IPS DF 4.7 (cell line): ENCODE measurements around the gene CCDC92B.

Source experiments
- DNase-seq: peaks from one replicate; pipeline ENCODE4 v3.0.0-alpha.2; 2013; ENCODE audit warnings: low spot score; ENCODE audit errors: extremely low read depth

The CCDC92B gene

GRCh38 chr17:2778489-2778888 is 29.0 kb upstream of the CCDC92B start:
- no peak for DNase-seq

- no peak for DNase-seq
Observed at GRCh38 chr17:2777242-2777867, 27.9 kb upstream of the CCDC92B start.

GRCh38 chr17:2776589-2777241 is 27.3 kb upstream of the CCDC92B start:
- DNase-seq: no peak

DNA sequence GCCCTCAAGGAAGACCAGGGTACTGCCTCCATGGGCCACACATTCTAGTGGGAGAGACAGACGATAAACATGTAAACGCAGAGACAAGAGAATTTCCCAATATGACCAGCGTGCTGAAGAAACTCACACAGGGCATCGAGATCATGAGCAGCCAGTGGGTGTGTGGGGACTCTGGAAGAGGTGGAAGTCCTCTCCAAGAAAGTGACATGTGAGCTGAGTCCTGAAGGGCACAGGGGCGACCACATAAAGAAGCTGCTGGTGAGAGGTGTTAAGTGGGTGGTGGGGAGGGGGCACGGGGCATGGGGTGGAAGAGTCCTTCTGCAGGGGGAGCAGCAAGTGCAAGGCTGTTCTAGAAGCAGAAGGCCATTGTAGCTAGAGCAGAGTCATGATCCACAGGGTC is 25.8 kb upstream of the CCDC92B start:
- no peak for DNase-seq

DNA sequence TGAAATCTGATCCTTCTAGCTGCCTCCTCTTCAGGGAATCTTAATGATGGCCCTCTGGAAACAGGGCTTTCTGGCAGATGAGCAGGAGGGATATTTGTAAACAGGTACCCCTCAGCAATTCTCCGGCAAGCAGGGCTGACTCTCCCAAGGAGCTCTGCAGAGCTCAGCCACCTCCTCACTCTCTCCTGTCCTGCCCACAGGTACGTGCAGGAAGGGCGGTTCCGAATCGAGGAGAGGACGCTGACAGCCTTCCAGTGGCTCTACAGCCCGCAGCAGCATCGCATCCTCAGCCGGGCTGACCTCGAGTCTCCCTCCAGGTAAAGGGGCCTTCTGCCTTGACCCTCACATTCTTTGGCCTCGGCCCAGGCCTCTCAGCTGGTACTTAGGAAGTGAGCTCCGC is 20.7 kb upstream of the CCDC92B start:
- DNase-seq: no peak

DNA sequence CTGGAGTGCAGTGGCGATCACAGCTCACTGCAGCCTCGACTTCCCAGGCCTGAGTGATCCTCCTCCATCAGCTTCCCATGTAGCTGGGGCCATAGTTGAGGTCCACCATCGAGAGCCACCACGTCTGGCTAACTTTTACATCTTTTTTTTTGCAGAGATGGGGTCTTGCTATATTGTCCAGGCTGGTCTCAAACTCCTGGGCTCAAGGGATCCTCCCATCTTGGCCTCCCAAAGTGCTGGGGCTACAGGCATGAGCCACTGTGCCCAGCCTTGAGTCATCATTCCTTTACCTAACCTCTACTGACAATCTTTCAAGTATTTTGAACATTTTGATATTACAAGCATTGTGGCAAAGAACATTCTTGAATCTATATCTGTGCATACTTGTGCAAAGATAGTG is 9.4 kb upstream of the CCDC92B start:
- no peak for DNase-seq

DNA sequence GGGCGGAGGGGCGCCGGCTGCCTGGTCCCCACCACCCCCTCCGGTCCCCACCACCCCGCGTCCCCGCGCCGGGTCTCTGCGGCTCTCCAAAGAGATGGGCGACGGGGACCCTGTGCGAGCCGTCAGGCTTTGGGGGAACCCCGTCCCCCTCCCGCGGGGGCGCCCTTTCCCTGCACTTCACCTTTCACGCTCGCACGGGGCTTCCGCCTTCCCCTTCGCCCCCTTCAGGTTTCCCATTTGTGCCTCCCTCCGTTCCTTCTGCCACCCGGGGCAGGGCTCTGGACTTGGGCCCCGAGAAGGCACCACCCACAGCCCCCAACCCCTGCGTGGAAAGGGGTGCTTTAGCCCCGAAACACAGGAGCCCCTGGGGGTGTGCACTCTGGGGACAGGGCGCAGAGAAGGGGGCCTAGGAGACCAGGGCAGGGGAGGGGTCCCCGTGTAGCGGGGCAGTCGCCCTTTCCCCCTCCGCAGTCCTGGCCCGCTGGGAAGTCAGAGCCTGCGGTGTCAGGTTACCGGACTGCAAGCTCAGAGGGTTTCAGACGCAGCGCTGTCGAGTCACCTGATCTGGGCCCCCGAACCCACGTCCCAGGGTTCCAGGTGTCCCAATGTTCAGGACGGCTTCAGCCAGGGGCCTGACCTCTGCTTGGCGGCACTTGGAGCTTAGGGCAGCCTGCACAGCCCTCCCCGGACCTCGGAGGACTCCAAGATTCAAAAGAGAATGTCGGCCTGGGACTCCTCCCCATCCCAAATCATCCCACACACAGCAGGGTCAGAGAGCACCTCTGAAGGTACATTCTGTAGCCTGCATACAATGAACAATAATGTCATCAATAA is 6.7 kb upstream of the CCDC92B start:
- no peak for DNase-seq

- no peak for DNase-seq
Observed at GRCh38 chr17:2751491-2751890, 2.0 kb upstream of the CCDC92B start.

DNA sequence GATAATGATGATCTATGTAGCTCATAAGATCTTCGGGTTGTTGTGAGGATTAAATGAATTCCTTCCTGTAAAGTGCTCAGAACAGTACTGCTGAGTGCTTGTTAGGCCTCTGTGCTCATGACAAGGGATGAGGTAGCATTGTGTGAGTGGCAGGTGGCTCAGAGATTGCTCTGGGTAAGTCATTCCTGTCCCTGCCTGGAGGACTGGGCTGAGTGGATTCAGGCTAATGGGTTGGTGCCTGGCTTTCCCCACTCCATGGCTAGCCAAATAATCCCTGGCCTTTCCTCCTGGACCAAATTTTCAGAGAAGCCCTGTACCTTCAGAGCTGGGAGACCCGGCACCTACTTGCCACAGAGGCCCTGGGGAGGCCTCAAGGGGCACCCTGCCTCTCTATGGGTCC is 1.3 kb upstream of the CCDC92B start:
- no peak for DNase-seq

DNA sequence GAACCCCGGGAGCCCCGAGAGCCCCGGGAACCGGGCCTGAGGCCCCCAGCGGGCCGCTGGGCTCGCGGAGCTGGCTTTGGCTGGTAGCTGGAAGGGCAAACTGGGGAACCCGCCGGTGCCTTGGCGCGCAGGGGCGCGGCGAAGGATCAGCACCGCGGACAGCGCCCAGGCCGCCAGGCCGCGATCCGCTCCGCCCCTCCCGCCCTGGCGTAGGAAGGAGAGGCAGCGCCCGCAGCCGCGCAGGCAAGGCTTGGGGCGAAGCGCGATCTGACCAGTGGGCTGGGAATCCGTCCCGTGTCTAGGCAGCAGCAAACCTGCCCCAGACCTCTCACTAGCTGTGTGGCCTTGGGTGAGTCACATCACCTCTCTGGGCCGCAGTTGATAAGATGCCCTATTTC is 331 bp upstream of the CCDC92B start:
- no peak for DNase-seq

DNA sequence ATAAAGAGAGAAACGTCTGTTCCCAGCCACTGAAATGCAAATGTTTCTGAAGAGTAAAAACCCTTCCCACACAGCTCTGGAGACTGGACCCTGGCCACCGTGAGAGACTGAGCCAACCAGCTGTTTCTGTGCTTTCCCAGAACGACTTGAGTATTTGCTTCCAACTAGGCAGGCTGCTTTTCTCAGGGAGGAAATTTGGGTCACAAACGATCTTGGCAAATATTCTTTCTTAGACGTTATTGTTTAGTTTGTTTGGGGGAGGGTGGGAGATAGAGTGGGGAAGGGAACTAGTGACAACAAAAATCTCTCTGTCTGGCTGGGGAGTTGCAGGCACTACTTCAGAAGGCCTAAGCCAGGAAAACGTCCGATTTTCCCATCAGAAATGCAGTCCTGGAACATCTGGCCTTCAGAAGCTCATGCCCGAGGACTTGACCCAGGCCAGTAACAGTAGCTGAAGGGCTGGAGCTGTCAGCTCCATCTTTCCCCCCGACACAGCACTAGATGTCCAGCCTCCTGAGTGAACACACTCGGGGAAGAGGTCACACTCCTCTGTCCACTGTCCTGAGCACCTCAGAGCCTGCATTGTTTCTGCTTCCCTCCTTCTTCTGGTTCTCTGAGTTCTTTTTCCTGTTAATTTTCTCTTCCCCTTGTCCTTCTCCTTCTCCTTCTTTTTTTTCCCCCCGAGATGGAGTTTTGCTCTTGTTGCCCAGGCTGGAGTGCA is 4.0 kb downstream of the CCDC92B start:
- DNase-seq: no peak

DNA sequence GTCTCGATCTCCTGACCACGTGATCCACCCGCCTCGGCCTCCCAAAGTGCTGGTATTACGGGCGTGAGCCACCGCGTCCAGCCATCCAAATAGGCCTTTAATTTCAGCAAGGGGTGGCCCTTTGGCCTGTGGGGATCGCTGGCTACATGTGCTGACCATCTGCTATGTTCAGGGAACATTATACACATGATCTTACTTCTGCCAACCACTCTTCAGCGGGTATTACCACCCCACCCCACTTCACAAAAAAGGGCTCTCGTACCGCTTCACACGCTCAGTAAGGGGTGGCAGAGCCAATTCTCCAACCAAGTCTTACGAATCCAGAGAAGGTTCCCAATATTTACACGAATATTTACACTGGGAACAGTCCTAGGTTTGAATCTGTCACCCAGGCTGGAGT is 11.8 kb downstream of the CCDC92B start:
- no peak for DNase-seq

DNA sequence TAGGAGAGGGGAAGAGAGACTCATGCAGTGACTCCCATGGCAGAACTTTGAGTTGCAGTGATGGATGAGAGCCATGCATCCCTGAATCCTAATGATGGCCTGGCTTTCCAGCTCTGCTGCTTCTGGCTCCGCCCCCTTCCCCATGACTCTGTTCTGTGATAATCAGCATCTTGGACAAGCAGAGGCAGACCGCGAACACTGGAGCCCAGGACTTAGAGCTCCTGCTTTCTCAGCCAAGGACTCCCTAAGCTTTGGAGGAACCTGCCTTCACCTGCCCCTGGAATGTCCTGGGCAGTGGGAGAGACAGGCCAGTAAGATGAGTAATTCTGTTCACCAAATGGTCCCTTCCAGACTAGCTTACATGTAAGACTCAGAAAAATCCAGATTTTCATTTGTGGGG is 12.5 kb downstream of the CCDC92B start:
- DNase-seq: no peak

DNA sequence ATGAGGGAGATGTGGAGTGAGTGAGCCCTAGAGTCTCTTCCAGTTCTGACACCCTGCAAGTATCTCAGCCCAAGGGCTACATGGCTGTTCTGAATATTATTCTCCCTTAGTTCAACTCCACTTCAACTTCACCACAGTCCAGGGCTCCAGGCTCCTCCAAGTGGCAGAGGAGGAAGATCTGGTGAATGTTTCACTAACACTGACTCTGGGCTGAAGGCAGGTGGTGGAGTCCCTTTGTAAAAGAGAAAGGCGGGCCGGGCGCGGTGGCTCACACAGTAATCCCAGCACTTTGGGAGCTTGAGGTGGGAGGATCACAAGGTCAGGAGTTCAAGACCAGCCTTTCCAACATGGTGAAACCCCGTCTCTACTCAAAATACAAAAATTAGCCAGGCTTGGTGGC is 13.6 kb downstream of the CCDC92B start:
- DNase-seq: no peak

- DNase-seq: no peak
Observed at GRCh38 chr17:2734939-2735338, 14.5 kb downstream of the CCDC92B start.

DNA sequence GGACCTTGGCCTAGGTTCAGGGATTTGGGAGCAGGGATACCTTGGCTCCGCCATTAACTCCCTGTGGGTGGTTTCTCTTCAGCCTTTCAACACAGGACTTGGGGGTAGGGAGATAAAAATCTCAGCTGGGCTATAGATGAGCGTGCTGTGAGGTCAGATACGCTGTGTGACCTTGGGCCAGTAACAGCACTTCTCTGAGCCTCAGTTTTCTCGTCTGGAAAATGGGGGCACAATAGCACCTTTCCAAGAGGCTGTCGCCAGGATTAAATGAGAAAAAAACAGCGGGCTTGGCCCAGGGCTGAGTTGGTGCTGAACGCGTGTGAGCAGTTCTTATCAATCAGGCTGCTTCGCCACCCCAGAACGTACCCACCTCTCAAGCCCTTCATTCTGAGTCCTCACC is 17.6 kb downstream of the CCDC92B start:
- DNase-seq: no peak

DNA sequence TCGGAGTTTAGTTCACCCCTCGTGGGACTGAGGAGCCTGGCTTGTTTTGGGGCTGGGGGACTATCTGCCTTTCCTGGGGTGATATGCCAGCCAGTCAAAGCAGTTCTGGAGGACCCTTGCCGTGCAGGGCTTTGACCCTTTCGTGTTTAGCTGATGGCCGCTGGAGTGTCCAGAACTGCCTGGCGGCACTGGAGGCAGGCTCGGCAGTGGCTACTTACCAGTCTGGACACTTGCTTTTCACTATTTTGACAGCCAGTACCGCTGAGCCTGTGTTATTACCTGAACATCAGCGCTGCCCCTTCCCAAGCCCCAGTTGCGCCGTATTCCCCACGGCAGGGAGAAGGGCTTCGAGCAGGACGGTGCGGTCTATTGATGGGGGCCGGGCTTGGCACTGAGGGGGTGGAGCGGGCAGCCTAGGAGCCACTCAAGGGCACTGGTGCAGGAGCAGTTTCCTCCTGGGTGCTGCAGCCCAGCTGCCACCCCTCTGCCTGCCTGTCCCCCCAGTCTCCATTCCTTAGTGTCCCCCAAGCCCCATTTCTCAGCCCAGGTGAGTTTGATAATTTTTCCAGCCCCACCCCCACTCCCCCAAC is 18.6 kb downstream of the CCDC92B start:
- no peak for DNase-seq

- no peak for DNase-seq
Observed at GRCh38 chr17:2724784-2725164, 24.7 kb downstream of the CCDC92B start.

DNA sequence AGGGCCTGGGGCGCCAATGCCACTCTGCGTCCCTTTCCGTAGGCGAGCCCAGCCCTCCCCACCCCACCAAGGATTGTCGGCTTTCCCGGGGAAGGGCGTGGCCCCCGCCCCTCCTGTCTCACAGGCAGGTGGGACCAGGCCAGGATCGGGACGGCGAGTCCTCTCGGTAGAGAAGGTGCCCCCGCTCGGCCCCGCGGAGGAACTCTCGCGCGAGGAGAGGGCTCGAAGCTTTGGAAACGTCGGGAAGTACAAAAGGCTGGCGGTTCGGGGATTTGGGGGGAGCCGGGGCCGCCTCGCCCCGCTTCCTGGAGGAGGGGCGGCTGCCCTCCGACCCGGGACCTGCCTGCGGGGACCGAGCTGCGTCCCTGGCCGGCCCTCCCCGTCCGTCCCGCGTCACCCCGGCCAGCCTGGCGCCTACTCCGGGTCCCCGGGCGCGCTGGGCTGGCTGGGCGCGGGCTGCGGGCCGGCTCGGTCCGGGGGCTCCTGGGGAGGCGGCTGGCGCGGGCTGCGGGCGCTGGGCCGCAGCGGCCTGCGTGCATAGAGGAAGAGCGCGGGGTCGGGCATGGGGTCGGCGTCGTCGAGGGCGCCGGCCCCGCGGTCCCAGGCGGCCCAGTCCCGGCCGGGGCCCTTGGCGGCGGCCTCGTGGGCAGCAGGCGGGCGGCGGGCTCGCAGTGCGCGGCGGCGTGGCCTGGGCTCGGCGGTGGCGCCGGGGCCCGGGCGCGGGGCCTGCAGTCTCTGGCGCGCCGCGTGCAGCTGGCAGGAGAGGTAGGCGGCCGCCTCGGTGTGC is 25.3 kb downstream of the CCDC92B start:
- DNase-seq: no peak

DNA sequence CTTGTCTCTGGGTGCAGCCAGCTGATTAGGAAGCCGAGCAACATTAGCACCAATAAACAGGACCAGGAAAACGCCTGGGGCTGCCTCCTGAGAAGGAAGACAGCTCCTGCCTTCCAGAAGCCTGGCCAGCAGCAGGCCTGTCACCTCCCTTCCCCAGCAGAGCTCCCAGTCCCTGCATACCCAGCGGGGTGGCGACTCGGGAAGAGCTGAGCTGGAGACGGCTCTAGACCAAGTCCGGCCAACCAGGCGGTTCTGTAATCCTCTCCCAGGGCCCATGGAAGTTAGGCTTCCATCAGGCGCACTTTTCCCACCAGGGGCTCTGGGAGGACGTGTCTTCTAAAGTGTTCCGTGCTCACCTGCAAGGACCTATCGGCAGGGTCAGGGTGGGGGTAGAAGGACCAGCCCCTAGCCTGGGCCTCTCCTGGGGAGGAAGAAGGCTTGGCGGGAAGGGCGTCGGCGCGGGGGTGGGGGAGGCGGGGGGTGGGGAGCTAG is 25.9 kb downstream of the CCDC92B start:
- DNase-seq: no peak

- DNase-seq: no peak
Observed at GRCh38 chr17:2722611-2723010, 26.8 kb downstream of the CCDC92B start.
